K562 (cell line): ENCODE results near the gene EGFL7. TPM values are rescaled to one million over a fixed set of nuclear protein-coding genes. Genes with fewer than 3 reads are reported as not detected.
A peak's percentile ranks its signal among the peaks of the same experiment; 100 is the strongest.

Experiments
- CREB5 ChIP-seq: fragments of 250-450 bp; sonication (Bioruptor Pico); IDR thresholded peaks from 2 replicates; pipeline ENCODE4 v1.5.0; 2020; ENCODE audit warnings: mild to moderate bottlenecking
- HNRNPL ChIP-seq: fragments of 200-400 bp; formaldehyde crosslinking; IDR thresholded peaks from 2 replicates; pipeline ENCODE4 v1.6.1; 2017; ENCODE audit warnings: low read depth, mild to moderate bottlenecking, low read length
- KDM1A ChIP-seq, 2 experiments: fragments of 450-650 bp; IDR thresholded peaks; 2 replicates each; pipeline ENCODE4 v1.6.1; 2016; ENCODE audit warnings: mild to moderate bottlenecking in 2 of 2
- L3MBTL2 ChIP-seq: fragments of 450-650 bp; IDR thresholded peaks from 2 replicates; pipeline ENCODE4 v1.6.1; 2016; ENCODE audit warnings: mild to moderate bottlenecking, moderate library complexity
- MECOM ChIP-seq: fragments of 250-450 bp; sonication (Bioruptor Pico); IDR thresholded peaks from 2 replicates; pipeline ENCODE4 v1.8.0; 2022; ENCODE audit warnings: inconsistent platforms
- REST ChIP-seq, 2 experiments: fragments of 450-650 bp; formaldehyde crosslinking in 1 of 2; IDR thresholded peaks; 2 replicates each; pipeline versions ENCODE4 v1.4.0 to v1.6.1; 2014 to 2020; ENCODE audit warnings: mild to moderate bottlenecking in 2 of 2, borderline replicate concordance in 1 of 2, low read depth in 1 of 2
- YY1 ChIP-seq, 3 experiments: IDR thresholded peaks; 2 replicates each; pipeline ENCODE4 v1.6.1; 2011; ENCODE audit warnings: low read length in 2 of 3, mild to moderate bottlenecking in 2 of 3, moderate library complexity in 2 of 3, borderline replicate concordance in 1 of 3, control low read depth in 1 of 3, low read depth in 1 of 3; ENCODE audit not compliant: insufficient read depth in 3 of 3, insufficient replicate concordance in 2 of 3, control insufficient read depth in 1 of 3, insufficient read length in 1 of 3; ENCODE audit errors: extremely low read depth in 1 of 3
- ZBTB43 ChIP-seq: sonication (generic); formaldehyde crosslinking; IDR thresholded peaks from 2 replicates; pipeline ENCODE4 v1.8.0; 2023; ENCODE audit warnings: mild to moderate bottlenecking, missing genetic modification reagents
- ZNF609 ChIP-seq: sonication (generic); formaldehyde crosslinking; IDR thresholded peaks from 2 replicates; pipeline ENCODE4 v1.8.1; 2023; ENCODE audit warnings: missing genetic modification reagents, mild to moderate bottlenecking, borderline replicate concordance
- ZNF830 ChIP-seq: fragments of 250-450 bp; sonication (Bioruptor Pico); IDR thresholded peaks from 2 replicates; pipeline ENCODE4 v1.5.0; 2021; ENCODE audit warnings: mild to moderate bottlenecking
- polyA plus RNA-seq, 8 experiments: library from polyadenylated mRNA; depleted of rRNA in 4 of 8; stranded (reverse) in 5 of 8; unstranded in 3 of 8; fragments of >200 nt; fragmentation: Nextera tagmentation in 2 of 8; fragmentation: Illumina TruSeq in 1 of 8; extraction: Ambion mirVana in 2 of 8; extraction: Trizol in 1 of 8; gene quantifications; 2 replicates each; pipeline versions ENCODE4 v1.2.1 to v1.2.3, GENCODE V29; 2011 to 2014; ENCODE audit warnings: inconsistent platforms in 1 of 8, missing spikeins in 1 of 8
- total RNA-seq, 7 experiments: library from RNA; depleted of rRNA in 6 of 7; stranded (reverse); fragments of >200 nt in 6 of 7; fragmentation: Illumina TruSeq in 2 of 7; extraction: Trizol in 2 of 7; gene quantifications; 2 replicates each; pipeline versions ENCODE4 v1.2.1 to v1.2.3, GENCODE V29; 2011 to 2021; ENCODE audit warnings: low replicate concordance in 1 of 7

EGFL7 gene
- total and polyA plus RNA-seq, 9 of the 15 experiments (the other 6 are each of a cell fraction or from before 2014, with no cell fraction given) = 1.5 to 286 (median 55.5) TPM

GRCh38 chr9:136614372-136614922, 48.3 kb upstream of the EGFL7 start (continued):
- TF ChIP-seq REST (IDR thresholded peaks at IDR 0.05; ENCODE audit: borderline replicate concordance) = 0 out of 2 replicates have a peak, but pooled peaks have one; percentile 6
- TF ChIP-seq REST (CRISPR knock-in tag; IDR thresholded peaks at IDR 0.05; ENCODE audit: low read depth) = no peak
- no peak for TF ChIP-seq ZNF830 (CRISPR knock-in tag)
- no peak for TF ChIP-seq MECOM (CRISPR knock-in tag)
- no peak; the same call in 1 of the 2 replicates for TF ChIP-seq ZNF609 (CRISPR knock-in tag)
- no peak for TF ChIP-seq YY1 (IDR thresholded peaks at IDR 0.05; ENCODE audit: borderline replicate concordance in 1 of 3, control insufficient read depth in 1 of 3, extremely low read depth in 1 of 3, insufficient read depth in 3 of 3, insufficient read length in 1 of 3, insufficient replicate concordance in 2 of 3, low read depth in 1 of 3, low read length in 2 of 3)
- TF ChIP-seq L3MBTL2 = peak; percentile 71
- no peak for TF ChIP-seq CREB5 (CRISPR knock-in tag)
- no peak; a peak in 1 of 4 replicates for TF ChIP-seq KDM1A (IDR thresholded peaks at IDR 0.05)
- TF ChIP-seq ZBTB43 (CRISPR knock-in tag) = no peak
- TF ChIP-seq HNRNPL = no peak
